PFSK-1 (cell line): ENCODE results near the gene LAMB4.

Experiments
- FOXP2 ChIP-seq: optimal IDR thresholded peaks from 2 replicates; pipeline ENCODE3; 2011; ENCODE audit warnings: borderline replicate concordance, control low read depth, inconsistent platforms; ENCODE audit not compliant: insufficient read depth; ENCODE audit errors: extremely low read length, extremely low read depth
- POLR2AphosphoS5 ChIP-seq: IDR thresholded peaks from 2 replicates; pipeline ENCODE4 v1.6.1; 2012; ENCODE audit warnings: low read depth, mild to moderate bottlenecking, control low read depth, low read length, moderate library complexity
- SIN3A ChIP-seq: IDR thresholded peaks from 2 replicates; pipeline ENCODE4 v1.6.1; 2012; ENCODE audit warnings: mild to moderate bottlenecking, low read length, moderate library complexity, borderline replicate concordance; ENCODE audit not compliant: insufficient read depth
- TAF1 ChIP-seq: IDR thresholded peaks from 2 replicates; pipeline ENCODE4 v1.6.1; 2012; ENCODE audit warnings: low read length, control low read depth, borderline replicate concordance; ENCODE audit not compliant: insufficient read depth
- TF ChIP-seq, protein P1 (sequence below), 2 experiments: IDR thresholded peaks; 2 replicates each; pipeline versions ENCODE4 v1.6.1 to v1.8.0; 2011 to 2012; ENCODE audit warnings: low read depth in 2 of 2, low read length in 2 of 2, control low read depth in 1 of 2, inconsistent platforms in 1 of 2, mild to moderate bottlenecking in 1 of 2, moderate library complexity in 1 of 2; ENCODE audit not compliant: insufficient read depth in 1 of 2

DNA sequence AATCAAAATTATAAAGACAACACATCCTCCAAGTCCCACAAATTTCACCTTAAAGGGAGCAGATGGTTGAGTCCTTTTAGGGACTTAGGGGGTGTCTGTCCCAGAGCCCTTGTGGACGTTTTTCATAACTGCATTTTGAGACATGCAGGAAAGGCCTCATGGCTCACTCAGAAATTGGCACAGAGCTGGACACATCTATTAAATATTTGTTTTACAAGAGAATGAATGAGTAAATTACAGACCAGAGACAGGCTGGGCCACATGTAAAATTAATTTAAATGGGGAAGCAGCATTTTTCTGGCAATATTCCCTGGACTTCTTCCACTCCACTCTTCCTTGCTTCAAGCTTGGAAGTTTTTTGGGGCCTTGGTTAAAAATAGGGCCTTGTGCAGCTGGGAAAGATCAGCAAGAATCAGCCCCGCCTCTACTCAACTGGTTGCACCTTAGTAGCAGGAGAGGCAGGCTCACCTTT lies 147.2 kb downstream of the LAMB4 start:
- TF ChIP-seq, protein P1, sequence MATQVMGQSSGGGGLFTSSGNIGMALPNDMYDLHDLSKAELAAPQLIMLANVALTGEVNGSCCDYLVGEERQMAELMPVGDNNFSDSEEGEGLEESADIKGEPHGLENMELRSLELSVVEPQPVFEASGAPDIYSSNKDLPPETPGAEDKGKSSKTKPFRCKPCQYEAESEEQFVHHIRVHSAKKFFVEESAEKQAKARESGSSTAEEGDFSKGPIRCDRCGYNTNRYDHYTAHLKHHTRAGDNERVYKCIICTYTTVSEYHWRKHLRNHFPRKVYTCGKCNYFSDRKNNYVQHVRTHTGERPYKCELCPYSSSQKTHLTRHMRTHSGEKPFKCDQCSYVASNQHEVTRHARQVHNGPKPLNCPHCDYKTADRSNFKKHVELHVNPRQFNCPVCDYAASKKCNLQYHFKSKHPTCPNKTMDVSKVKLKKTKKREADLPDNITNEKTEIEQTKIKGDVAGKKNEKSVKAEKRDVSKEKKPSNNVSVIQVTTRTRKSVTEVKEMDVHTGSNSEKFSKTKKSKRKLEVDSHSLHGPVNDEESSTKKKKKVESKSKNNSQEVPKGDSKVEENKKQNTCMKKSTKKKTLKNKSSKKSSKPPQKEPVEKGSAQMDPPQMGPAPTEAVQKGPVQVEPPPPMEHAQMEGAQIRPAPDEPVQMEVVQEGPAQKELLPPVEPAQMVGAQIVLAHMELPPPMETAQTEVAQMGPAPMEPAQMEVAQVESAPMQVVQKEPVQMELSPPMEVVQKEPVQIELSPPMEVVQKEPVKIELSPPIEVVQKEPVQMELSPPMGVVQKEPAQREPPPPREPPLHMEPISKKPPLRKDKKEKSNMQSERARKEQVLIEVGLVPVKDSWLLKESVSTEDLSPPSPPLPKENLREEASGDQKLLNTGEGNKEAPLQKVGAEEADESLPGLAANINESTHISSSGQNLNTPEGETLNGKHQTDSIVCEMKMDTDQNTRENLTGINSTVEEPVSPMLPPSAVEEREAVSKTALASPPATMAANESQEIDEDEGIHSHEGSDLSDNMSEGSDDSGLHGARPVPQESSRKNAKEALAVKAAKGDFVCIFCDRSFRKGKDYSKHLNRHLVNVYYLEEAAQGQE (IDR thresholded peaks at IDR 0.05; ENCODE audit: insufficient read depth in 1 of 2, low read depth in 2 of 2, low read length in 2 of 2): no peak
- no peak for TF ChIP-seq POLR2AphosphoS5
- TF ChIP-seq TAF1: no peak
- no peak for TF ChIP-seq SIN3A
- TF ChIP-seq FOXP2: no peak
